Lung (tissue), 12 donors: ENCODE measurements around the gene DAGLB. TPM values are rescaled to one million over a fixed set of nuclear protein-coding genes. Genes with fewer than 3 reads are reported as not detected.
"Not testable (repeated sequence)": the region's sequence is repeated elsewhere in the genome, so short reads cannot be mapped to it uniquely, and the experiment has no call there.

Source experiments
- ATAC-seq: fragments of 200-7000 bp; cut with Tn5 transposase; one replicate; pipeline ENCODE4 v1.9.1; 2020; ENCODE audit warnings: moderate number of reproducible peaks; ENCODE audit not compliant: insufficient read depth, low FRiP score
- DNase-seq, 3 donors: peaks; one replicate each; pipeline ENCODE4 v3.0.0-alpha.2; 2013 to 2017
- H3K27ac ChIP-seq, 2 donors: one replicate each; pipeline ENCODE4 v1.5.1; 2013; ENCODE audit warnings: mild to moderate bottlenecking in 2 of 2, moderate library complexity in 2 of 2, control low read depth in 1 of 2, inconsistent platforms in 1 of 2, low read depth in 1 of 2, low read length in 1 of 2
- H3K27me3 ChIP-seq, 3 donors: one replicate each; pipeline ENCODE4 v1.5.1; 2013; ENCODE audit warnings: low read length in 2 of 3; ENCODE audit not compliant: control insufficient read depth in 3 of 3, insufficient read depth in 3 of 3
- H3K36me3 ChIP-seq, 4 donors: one replicate each; pipeline ENCODE4 v1.5.1; 2013; ENCODE audit warnings: low read length in 4 of 4, mild to moderate bottlenecking in 1 of 4, moderate library complexity in 1 of 4; ENCODE audit not compliant: control insufficient read depth in 4 of 4, insufficient read depth in 4 of 4
- H3K4me1 ChIP-seq, 5 donors: one replicate each; pipeline ENCODE4 v1.5.1; 2013; ENCODE audit warnings: low read length in 5 of 5, mild to moderate bottlenecking in 2 of 5, moderate library complexity in 1 of 5; ENCODE audit not compliant: control insufficient read depth in 5 of 5, insufficient read depth in 5 of 5
- H3K4me3 ChIP-seq: one replicate; pipeline ENCODE4 v1.5.1; 2013; ENCODE audit warnings: mild to moderate bottlenecking, control low read depth, moderate library complexity
- H3K9ac ChIP-seq, 2 donors: one replicate each; pipeline ENCODE4 v1.5.1; 2013; ENCODE audit warnings: low read length in 2 of 2, control low read depth in 1 of 2; ENCODE audit not compliant: insufficient read depth in 1 of 2
- H3K9me3 ChIP-seq, 4 donors: one replicate each; pipeline ENCODE4 v1.5.1; 2013; ENCODE audit warnings: low read length in 3 of 4, mild to moderate bottlenecking in 1 of 4, moderate library complexity in 1 of 4; ENCODE audit not compliant: control insufficient read depth in 4 of 4, insufficient read depth in 3 of 4
- CTCF ChIP-seq: IDR thresholded peaks from 2 replicates; pipeline ENCODE4 v1.5.1; 2012; ENCODE audit warnings: mild to moderate bottlenecking; ENCODE audit errors: control extremely low read depth, extremely low read depth
- WGBS, 2 donors: extraction: QIAGEN DNeasy Blood & Tissue Kit; methylation state at CpG; one replicate each; pipeline ENCODE4 v1.1.7; 2013; 5-methylcytosine and 5-hydroxymethylcytosine counted together
- polyA plus RNA-seq, 2 donors: library from polyadenylated mRNA; stranded (reverse); fragments of 200-250 nt; gene quantifications; one replicate each; pipeline ENCODE4 v1.2.1, GENCODE V29; 2013
- total RNA-seq, 2 donors: library from RNA; depleted of rRNA in 1 of 2; stranded (reverse); fragments of >200 nt in 1 of 2; gene quantifications; one replicate each; pipeline ENCODE4 v1.2.1, GENCODE V29; 2014 to 2021
- donor health status: control.
- donor health status: control.
- donor health status: Bipolar disorder and iron deficiency.
- donor health status: healthy.
- donor health status: DM: yes; HTN: yes; CAD: no.

The DAGLB gene
- total and polyA plus RNA-seq, 4 donors, result 13.9 to 43.3 (median 19.4) TPM

- DNase-seq, result no peak
- H3K4me3 ChIP-seq, result no peak overlapping the region
- no peak overlapping the region for H3K9ac ChIP-seq
- peaks cover 5 to 40% (median 24%) of the 10 kb centered on the region in 5 donors for H3K4me1 ChIP-seq
- H3K27me3 ChIP-seq, result no peaks in the 10 kb centered on the region
- H3K36me3 ChIP-seq, result peaks cover 0 to 7% (median 3%) of the 10 kb centered on the region in 4 donors
- H3K27ac ChIP-seq, result no peak overlapping the region
- WGBS, 2 donors, result 84 to 90% methylated on average over 3 of the region's 3 CpGs
- no peak for TF ChIP-seq CTCF
- ATAC-seq, result no peak
- no peaks in the 10 kb centered on the region for H3K9me3 ChIP-seq
These were observed 67.3 kb downstream of the DAGLB start for GRCh38 chr7:6380310-6381095.

GRCh38 chr7:6379886-6380285 is 67.9 kb downstream of the DAGLB start:
- DNase-seq (no peak), ATAC-seq (no peak)
- no peak for TF ChIP-seq CTCF
- no peaks in the 10 kb centered on the region for H3K9me3 ChIP-seq
- H3K4me3 ChIP-seq, result no peak overlapping the region
- peaks cover 5 to 35% (median 24%) of the 10 kb centered on the region in 5 donors for H3K4me1 ChIP-seq
- no peak overlapping the region for H3K9ac ChIP-seq
- peaks cover 0 to 7% (median 3%) of the 10 kb centered on the region in 4 donors for H3K36me3 ChIP-seq
- 77 to 79% methylated on average over 7 of the region's 7 CpGs for WGBS, 2 donors
- H3K27ac ChIP-seq, result no peak overlapping the region
- no peaks in the 10 kb centered on the region for H3K27me3 ChIP-seq

- H3K9me3 ChIP-seq, result not testable (repeated sequence)
- WGBS, 2 donors, result 94 to 96% methylated on average over 5 of the region's 5 CpGs
- H3K4me1 ChIP-seq, result peaks cover 5 to 24% (median 17%) of the 10 kb centered on the region in 5 donors
These were observed 69.2 kb downstream of the DAGLB start for GRCh38 chr7:6378556-6378955.

GRCh38 chr7:6376820-6377219 is 70.9 kb downstream of the DAGLB start:
- DNase-seq (no peak), ATAC-seq (no peak)
- Histone ChIP-seq H3K9ac (peak overlapping the region in 1 of 2 donors; percentile 49), H3K4me3 (no peak overlapping the region), H3K4me1 (peaks cover 5 to 18% (median 13%) of the 10 kb centered on the region in 5 donors), H3K36me3 (peaks cover 0 to 7% (median 3%) of the 10 kb centered on the region in 4 donors), H3K9me3 (no peaks in the 10 kb centered on the region), H3K27ac (no peak overlapping the region), H3K27me3 (no peaks in the 10 kb centered on the region)
- WGBS, 2 donors, result 48 to 74% methylated on average over 7 of the region's 7 CpGs
- TF ChIP-seq CTCF, result no peak

More at GRCh38 chr7:6378556-6378955, 69.2 kb downstream of the DAGLB start:
- not testable (repeated sequence) for H3K27me3 ChIP-seq, H3K27ac ChIP-seq, H3K36me3 ChIP-seq, H3K9ac ChIP-seq, ATAC-seq, H3K4me3 ChIP-seq, DNase-seq
